ENCODE measurements around the gene SCTR.

SCTR gene

GRCh38 chr2:119508756-119509155 is 15.5 kb downstream of the SCTR start:
- DNase-seq (ENCODE audit: low read depth), result no peak
- TF ChIP-seq CTCF (IDR thresholded peaks at IDR 0.05; ENCODE audit: control insufficient read depth, extremely low read depth, insufficient read depth), result no peak
- H3K4me3 ChIP-seq (ENCODE audit: low read depth, low read length), result no peak overlapping the region

DNA sequence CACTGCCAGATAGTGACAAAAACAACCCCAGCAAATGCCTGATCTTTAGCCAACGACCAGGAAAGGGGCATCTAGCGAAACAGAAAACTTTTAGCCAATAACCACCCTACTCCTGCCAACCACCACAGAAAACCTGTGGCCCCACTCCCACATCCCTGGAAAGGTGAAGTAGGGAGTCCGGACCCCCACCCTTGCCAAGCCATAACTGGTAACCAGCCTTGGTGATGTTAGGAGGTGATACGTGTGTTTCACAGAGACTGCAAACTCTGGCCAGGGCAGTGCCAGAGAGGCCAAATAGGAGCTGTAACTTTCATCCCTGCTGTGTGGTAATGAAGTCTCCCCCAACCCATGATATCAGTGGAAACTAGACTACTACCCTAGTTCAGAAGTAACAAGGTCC is 27.6 kb downstream of the SCTR start:
- no peak for DNase-seq (ENCODE audit: low read depth)
- no peak overlapping the region for H3K4me3 ChIP-seq (ENCODE audit: low read depth, low read length)
- TF ChIP-seq CTCF (IDR thresholded peaks at IDR 0.05; ENCODE audit: control insufficient read depth, extremely low read depth, insufficient read depth), result no peak

GRCh38 chr2:119495948-119496347 is 28.3 kb downstream of the SCTR start:
- DNase-seq (ENCODE audit: low read depth), result no peak
- no peak for TF ChIP-seq CTCF (IDR thresholded peaks at IDR 0.05; ENCODE audit: control insufficient read depth, extremely low read depth, insufficient read depth)
- H3K4me3 ChIP-seq (ENCODE audit: low read depth, low read length), result no peak overlapping the region

- no peak for DNase-seq (ENCODE audit: low read depth)
- H3K4me3 ChIP-seq (ENCODE audit: low read depth, low read length), result no peak overlapping the region
- no peak for TF ChIP-seq CTCF (IDR thresholded peaks at IDR 0.05; ENCODE audit: control insufficient read depth, extremely low read depth, insufficient read depth)
These were observed 30.0 kb downstream of the SCTR start for GRCh38 chr2:119494163-119494790.

GRCh38 chr2:119491776-119492525 is 32.3 kb downstream of the SCTR start:
- H3K4me3 ChIP-seq (ENCODE audit: low read depth, low read length), result no peak overlapping the region
- DNase-seq (ENCODE audit: low read depth), result peak; percentile 71
- TF ChIP-seq CTCF (IDR thresholded peaks at IDR 0.05; ENCODE audit: control insufficient read depth, extremely low read depth, insufficient read depth), result no peak

- no peak for TF ChIP-seq CTCF (IDR thresholded peaks at IDR 0.05; ENCODE audit: control insufficient read depth, extremely low read depth, insufficient read depth)
- H3K4me3 ChIP-seq (ENCODE audit: low read depth, low read length), result no peak overlapping the region
- DNase-seq (ENCODE audit: low read depth), result no peak
These were observed 33.6 kb downstream of the SCTR start for GRCh38 chr2:119490653-119491195.
